ENCODE data around the gene BANK1. TPM values are rescaled to one million over a fixed set of nuclear protein-coding genes. Genes with fewer than 3 reads are reported as not detected.

Gene BANK1
- polyA plus RNA-seq, 1 donor from 2014 or later, result not detected

DNA sequence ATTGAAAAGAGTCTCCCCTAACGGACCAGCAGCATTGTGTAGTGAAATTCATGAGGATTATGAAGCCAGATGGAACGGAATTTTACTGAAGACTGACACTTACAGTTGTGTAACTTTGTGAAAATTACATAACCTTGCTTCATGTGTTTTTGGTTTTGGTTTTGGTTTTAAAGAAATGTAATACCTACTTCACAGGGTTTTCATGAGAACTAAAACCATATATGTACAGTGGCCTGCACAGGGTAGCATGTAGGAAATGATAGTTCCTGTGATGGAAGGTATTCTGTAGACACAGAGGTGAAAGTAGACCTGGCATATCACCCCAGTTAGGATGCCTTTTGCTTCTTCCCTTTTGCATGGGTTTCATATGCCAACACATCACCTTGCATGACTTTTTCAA, 247.0 kb downstream of the BANK1 start:
- Histone ChIP-seq H3K36me3 (ENCODE audit: insufficient read depth, low read length) (no peaks in the 10 kb centered on the region), H2AFZ (ENCODE audit: low read depth, low read length) (no peak overlapping the region), H3K4me3 (ENCODE audit: low read length) (no peak overlapping the region), H3K27me3 (ENCODE audit: insufficient read depth, low read depth, low read length) (no peaks in the 10 kb centered on the region), H3K9me2 (ENCODE audit: insufficient read depth, low read length) (no peaks in the 10 kb centered on the region), H3K4me2 (ENCODE audit: low read length) (no peak overlapping the region), H3K79me2 (replicated peaks; ENCODE audit: insufficient read depth, low read length) (no peaks in the 10 kb centered on the region), H3F3A (ENCODE audit: insufficient read depth, low read length, poor library complexity, severe bottlenecking) (no peaks in the 10 kb centered on the region), H3K27ac (ENCODE audit: low read length) (peak overlapping the region; percentile 46), H3K9me3 (ENCODE audit: low read length) (no peaks in the 10 kb centered on the region), H3K9ac (ENCODE audit: low read length) (no peak overlapping the region), H4K20me1 (ENCODE audit: insufficient read depth) (no peaks in the 10 kb centered on the region)
- TF ChIP-seq EZH2 (IDR thresholded peaks at IDR 0.05; ENCODE audit: borderline replicate concordance, insufficient read depth, low read length, poor library complexity, severe bottlenecking) (no peak), TAF1 (IDR thresholded peaks at IDR 0.05; ENCODE audit: low read depth) (no peak), MXI1 (conservative IDR thresholded peaks at IDR 0.05; ENCODE audit: poor library complexity, severe bottlenecking) (no peak), RAD21 (conservative IDR thresholded peaks at IDR 0.05) (no peak), EP300 (conservative IDR thresholded peaks at IDR 0.05; ENCODE audit: poor library complexity, severe bottlenecking) (no peak), POLR2AphosphoS5 (IDR thresholded peaks at IDR 0.05) (no peak)
- TF ChIP-seq, protein P1, sequence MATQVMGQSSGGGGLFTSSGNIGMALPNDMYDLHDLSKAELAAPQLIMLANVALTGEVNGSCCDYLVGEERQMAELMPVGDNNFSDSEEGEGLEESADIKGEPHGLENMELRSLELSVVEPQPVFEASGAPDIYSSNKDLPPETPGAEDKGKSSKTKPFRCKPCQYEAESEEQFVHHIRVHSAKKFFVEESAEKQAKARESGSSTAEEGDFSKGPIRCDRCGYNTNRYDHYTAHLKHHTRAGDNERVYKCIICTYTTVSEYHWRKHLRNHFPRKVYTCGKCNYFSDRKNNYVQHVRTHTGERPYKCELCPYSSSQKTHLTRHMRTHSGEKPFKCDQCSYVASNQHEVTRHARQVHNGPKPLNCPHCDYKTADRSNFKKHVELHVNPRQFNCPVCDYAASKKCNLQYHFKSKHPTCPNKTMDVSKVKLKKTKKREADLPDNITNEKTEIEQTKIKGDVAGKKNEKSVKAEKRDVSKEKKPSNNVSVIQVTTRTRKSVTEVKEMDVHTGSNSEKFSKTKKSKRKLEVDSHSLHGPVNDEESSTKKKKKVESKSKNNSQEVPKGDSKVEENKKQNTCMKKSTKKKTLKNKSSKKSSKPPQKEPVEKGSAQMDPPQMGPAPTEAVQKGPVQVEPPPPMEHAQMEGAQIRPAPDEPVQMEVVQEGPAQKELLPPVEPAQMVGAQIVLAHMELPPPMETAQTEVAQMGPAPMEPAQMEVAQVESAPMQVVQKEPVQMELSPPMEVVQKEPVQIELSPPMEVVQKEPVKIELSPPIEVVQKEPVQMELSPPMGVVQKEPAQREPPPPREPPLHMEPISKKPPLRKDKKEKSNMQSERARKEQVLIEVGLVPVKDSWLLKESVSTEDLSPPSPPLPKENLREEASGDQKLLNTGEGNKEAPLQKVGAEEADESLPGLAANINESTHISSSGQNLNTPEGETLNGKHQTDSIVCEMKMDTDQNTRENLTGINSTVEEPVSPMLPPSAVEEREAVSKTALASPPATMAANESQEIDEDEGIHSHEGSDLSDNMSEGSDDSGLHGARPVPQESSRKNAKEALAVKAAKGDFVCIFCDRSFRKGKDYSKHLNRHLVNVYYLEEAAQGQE (IDR thresholded peaks at IDR 0.05; ENCODE audit: borderline replicate concordance), result no peak
- TF ChIP-seq, protein P2, sequence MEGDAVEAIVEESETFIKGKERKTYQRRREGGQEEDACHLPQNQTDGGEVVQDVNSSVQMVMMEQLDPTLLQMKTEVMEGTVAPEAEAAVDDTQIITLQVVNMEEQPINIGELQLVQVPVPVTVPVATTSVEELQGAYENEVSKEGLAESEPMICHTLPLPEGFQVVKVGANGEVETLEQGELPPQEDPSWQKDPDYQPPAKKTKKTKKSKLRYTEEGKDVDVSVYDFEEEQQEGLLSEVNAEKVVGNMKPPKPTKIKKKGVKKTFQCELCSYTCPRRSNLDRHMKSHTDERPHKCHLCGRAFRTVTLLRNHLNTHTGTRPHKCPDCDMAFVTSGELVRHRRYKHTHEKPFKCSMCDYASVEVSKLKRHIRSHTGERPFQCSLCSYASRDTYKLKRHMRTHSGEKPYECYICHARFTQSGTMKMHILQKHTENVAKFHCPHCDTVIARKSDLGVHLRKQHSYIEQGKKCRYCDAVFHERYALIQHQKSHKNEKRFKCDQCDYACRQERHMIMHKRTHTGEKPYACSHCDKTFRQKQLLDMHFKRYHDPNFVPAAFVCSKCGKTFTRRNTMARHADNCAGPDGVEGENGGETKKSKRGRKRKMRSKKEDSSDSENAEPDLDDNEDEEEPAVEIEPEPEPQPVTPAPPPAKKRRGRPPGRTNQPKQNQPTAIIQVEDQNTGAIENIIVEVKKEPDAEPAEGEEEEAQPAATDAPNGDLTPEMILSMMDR (IDR thresholded peaks at IDR 0.05; ENCODE audit: poor library complexity, severe bottlenecking), result no peak

DNA sequence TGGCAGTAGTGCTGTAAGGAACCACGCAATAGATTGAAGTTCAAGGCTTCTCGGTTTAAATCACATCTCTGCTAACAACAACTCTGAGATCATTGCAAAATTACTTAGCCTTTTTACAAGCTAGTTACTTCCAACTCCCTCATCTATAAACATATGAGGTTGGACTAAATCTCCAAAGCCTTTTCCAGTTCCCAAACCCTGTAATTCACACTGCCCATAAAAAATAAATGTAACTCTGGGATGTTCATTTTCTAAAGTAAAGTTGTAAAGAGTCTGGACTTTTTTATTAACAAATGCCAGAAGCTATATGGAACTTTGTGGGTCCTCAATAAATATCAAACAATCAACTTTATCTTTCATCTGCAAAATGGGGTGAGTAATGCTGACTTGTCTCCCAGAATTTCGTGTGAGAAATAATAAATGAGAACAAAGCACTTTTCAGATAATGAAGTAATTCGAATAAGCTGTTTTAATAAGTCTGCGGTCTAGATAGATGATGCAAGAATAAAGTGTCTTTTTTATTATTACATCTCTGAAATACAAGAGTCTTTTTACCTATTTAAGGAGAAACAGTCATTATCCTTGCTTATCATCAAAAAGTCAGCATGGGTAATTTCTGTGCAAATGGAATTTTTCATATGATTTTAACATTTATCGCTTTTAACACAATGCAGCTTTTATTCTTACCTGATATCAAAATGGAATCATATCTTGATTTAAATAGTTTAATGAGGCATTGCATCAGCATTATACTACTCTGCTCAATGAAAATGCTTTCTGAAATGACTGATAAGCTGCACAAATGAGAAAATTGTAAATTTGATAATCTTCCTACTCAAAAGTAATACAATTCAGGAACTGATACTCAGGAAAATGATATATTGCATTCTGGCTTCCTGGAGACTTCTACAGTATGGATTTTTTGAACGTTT, 252.6 kb downstream of the BANK1 start:
- Histone ChIP-seq H3K4me2 (ENCODE audit: low read length) (no peak overlapping the region), H3F3A (ENCODE audit: insufficient read depth, low read length, poor library complexity, severe bottlenecking) (no peaks in the 10 kb centered on the region), H3K4me3 (ENCODE audit: low read length) (no peak overlapping the region), H2AFZ (ENCODE audit: low read depth, low read length) (no peak overlapping the region), H3K36me3 (ENCODE audit: insufficient read depth, low read length) (no peaks in the 10 kb centered on the region), H4K20me1 (ENCODE audit: insufficient read depth) (no peaks in the 10 kb centered on the region), H3K9me3 (ENCODE audit: low read length) (no peaks in the 10 kb centered on the region), H3K79me2 (replicated peaks; ENCODE audit: insufficient read depth, low read length) (no peaks in the 10 kb centered on the region), H3K27me3 (ENCODE audit: insufficient read depth, low read depth, low read length) (no peaks in the 10 kb centered on the region), H3K9me2 (ENCODE audit: insufficient read depth, low read length) (no peaks in the 10 kb centered on the region), H3K27ac (ENCODE audit: low read length) (no peak overlapping the region), H3K9ac (ENCODE audit: low read length) (no peak overlapping the region)
- TF ChIP-seq POLR2AphosphoS5 (IDR thresholded peaks at IDR 0.05) (no peak), MXI1 (conservative IDR thresholded peaks at IDR 0.05; ENCODE audit: poor library complexity, severe bottlenecking) (no peak), SMC3 (conservative IDR thresholded peaks at IDR 0.05; ENCODE audit: poor library complexity) (no peak), EZH2 (IDR thresholded peaks at IDR 0.05; ENCODE audit: borderline replicate concordance, insufficient read depth, low read length, poor library complexity, severe bottlenecking) (no peak), RAD21 (conservative IDR thresholded peaks at IDR 0.05) (no peak), TAF1 (IDR thresholded peaks at IDR 0.05; ENCODE audit: low read depth) (no peak), EP300 (conservative IDR thresholded peaks at IDR 0.05; ENCODE audit: poor library complexity, severe bottlenecking) (no peak)
- TF ChIP-seq, protein P2 (IDR thresholded peaks at IDR 0.05; ENCODE audit: poor library complexity, severe bottlenecking), result no peak
- TF ChIP-seq, protein P1 (IDR thresholded peaks at IDR 0.05; ENCODE audit: borderline replicate concordance), result no peak
